Heart left ventricle (tissue), 16 donors: Measurements from ENCODE around the gene CEND1. TPM values are rescaled to one million over a fixed set of nuclear protein-coding genes. Genes with fewer than 3 reads are reported as not detected.

ENCODE experiments used
- ATAC-seq, 4 donors: fragments of 200-7000 bp; cut with Tn5 transposase; one replicate each; pipeline ENCODE4 v1.9.1; 2020 to 2022; ENCODE audit warnings: moderate library complexity in 4 of 4, mild to moderate bottlenecking in 3 of 4, moderate number of reproducible peaks in 1 of 4
- DNase-seq, 5 donors: peaks; one replicate each; pipeline ENCODE4 v3.0.0-alpha.2; 2020
- H3K27ac ChIP-seq, 12 donors: fragments of 200-600 bp; sonication (generic) in 4 of 12; one replicate each; pipeline versions ENCODE4 v1.5.0 to v1.8.0; 2016 to 2022; ENCODE audit warnings: mild to moderate bottlenecking in 2 of 12
- H3K27me3 ChIP-seq, 9 donors: fragments of 200-600 bp; sonication (generic) in 2 of 9; one replicate each; pipeline versions ENCODE4 v1.5.1 to v1.8.0; 2016 to 2022; ENCODE audit warnings: mild to moderate bottlenecking in 3 of 9
- H3K36me3 ChIP-seq, 9 donors: fragments of 200-600 bp; sonication (generic) in 2 of 9; one replicate each; pipeline versions ENCODE4 v1.5.0 to v1.8.0; 2018 to 2022; ENCODE audit warnings: mild to moderate bottlenecking in 2 of 9
- H3K4me1 ChIP-seq, 12 donors: fragments of 200-600 bp; sonication (generic) in 4 of 12; one replicate each; pipeline versions ENCODE4 v1.5.0 to v1.8.0; 2016 to 2022; ENCODE audit warnings: mild to moderate bottlenecking in 3 of 12
- H3K4me3 ChIP-seq, 12 donors: fragments of 200-600 bp; sonication (generic) in 4 of 12; one replicate each; pipeline versions ENCODE4 v1.5.0 to v1.8.0; 2017 to 2022; ENCODE audit warnings: mild to moderate bottlenecking in 9 of 12, moderate library complexity in 4 of 12
- H3K9me3 ChIP-seq, 12 donors: fragments of 200-600 bp; sonication (generic) in 4 of 12; one replicate each; pipeline versions ENCODE4 v1.5.0 to v1.8.0; 2016 to 2022; ENCODE audit warnings: mild to moderate bottlenecking in 1 of 12
- CTCF ChIP-seq, 12 donors: fragments of 200-600 bp; sonication (generic) in 4 of 12; IDR thresholded peaks; one replicate each; pipeline versions ENCODE4 v1.5.0 to v1.8.0; 2018 to 2022; ENCODE audit warnings: antibody characterized with exemption in 12 of 12, mild to moderate bottlenecking in 5 of 12
- POLR2A ChIP-seq, 2 donors: fragments of 450-650 bp; IDR thresholded peaks; one replicate each; pipeline ENCODE4 v1.6.1; 2017; ENCODE audit warnings: antibody characterized with exemption in 2 of 2, mild to moderate bottlenecking in 2 of 2, moderate library complexity in 2 of 2
- WGBS, 4 donors: extraction: QIAGEN DNeasy Blood & Tissue Kit in 2 of 4; methylation state at CpG; one replicate each; pipeline versions ENCODE4 v1.1.5 to v1.1.7; 2013 to 2018; 5-methylcytosine and 5-hydroxymethylcytosine counted together
- intact Hi-C, 10 donors: fragments of 100-400 bp; cut with DNase I; formaldehyde crosslinking; loops; one replicate each; pipeline versions ENCODE4 v1.11.1 to v1.14.2; 2022
- polyA plus RNA-seq, 2 donors: library from polyadenylated mRNA; stranded (reverse); fragments of 200-250 nt; gene quantifications; one replicate each; pipeline ENCODE4 v1.2.3, GENCODE V29; 2013
- total RNA-seq, 9 donors: library from RNA; depleted of rRNA in 2 of 9; stranded (reverse); fragments of >200 nt in 2 of 9; fragmentation: NEBNext Ultra II Directional in 3 of 9; extraction: Animal tissue kit (Norgen Biotek cat#: 25700) in 3 of 9; gene quantifications; one replicate each; pipeline versions ENCODE4 v1.1.0 to v1.2.4, GENCODE V29; 2016 to 2023
- donor health status: ischemic (EF 13 %, LVEDD 7.1; RV severe dilation, severe dysfunction).
- donor health status: healthy with polysubstance abuse.
- donor health status: DM: no; HTN: yes; CAD: no.
- donor health status: DM: no; HTN: no; CAD: no.
- donor health status: ischemic (EF 25% LVEDD 6.9; RV normal size, moderate dysfunction).
- donor health status: ischemic (EF 25% LVEDD 5.7; RV mildly dilated, moderate dysfunction).
- donor health status: healthy.
- donor health status: DM: yes; HTN: yes; CAD: no.
- donor health status: ischemic (EF 35%, LVEDD 5.7; RV mildly dilated, moderate dysfunction).
- donor health status: nonischemic (EF 11% LVEDD 7.7; RV severe dilation, severe dysfunction).
- donor health status: DM: yes; HTN: yes; CAD: no.
- donor health status: PGD.
- donor health status: ischemic (EF 29% LVEDD 5.4; RV normal size, mild dysfunction).
- donor health status: nonischemic (EF 23%, LVEDD 6.1; RV moderate dilation, normal function).

Gene CEND1
- total and polyA plus RNA-seq, 11 donors, result 0.25 to 1.1 (median 0.44) TPM; not detected in 2

- H3K4me1 ChIP-seq, result peaks cover 7 to 27% (median 23%) of the 10 kb centered on the region in 12 donors
- no peaks in the 10 kb centered on the region for H3K9me3 ChIP-seq
- H3K27me3 ChIP-seq, result no peaks in the 10 kb centered on the region
- H3K36me3 ChIP-seq, result peaks cover 0 to 39% (median 30%) of the 10 kb centered on the region in 9 donors
- ATAC-seq, result no peak
- H3K27ac ChIP-seq, result no peak overlapping the region
- DNase-seq, result no peak
- H3K4me3 ChIP-seq, result no peak overlapping the region
- intact Hi-C loops, result no loop called here
- WGBS, 4 donors, result 78 to 84% (median 82%) methylated on average over 11 of the region's 11 CpGs
- TF ChIP-seq POLR2A (IDR thresholded peaks at IDR 0.05) (no peak), CTCF (IDR thresholded peaks at IDR 0.05) (no peak)
Observed at GRCh38 chr11:816433-816779, 26.5 kb upstream of the CEND1 start.

GRCh38 chr11:815675-816432, 26.0 kb upstream of the CEND1 start:
- Histone ChIP-seq H3K36me3 (peaks cover 0 to 42% (median 32%) of the 10 kb centered on the region in 9 donors), H3K27me3 (no peaks in the 10 kb centered on the region), H3K4me3 (no peak overlapping the region), H3K27ac (no peak overlapping the region), H3K9me3 (no peaks in the 10 kb centered on the region), H3K4me1 (peaks cover 5 to 27% (median 23%) of the 10 kb centered on the region in 12 donors)
- intact Hi-C loops, result no loop called here
- DNase-seq (no peak), ATAC-seq (no peak)
- 86 to 92% (median 90%) methylated on average over 11 of the region's 11 CpGs for WGBS, 4 donors
- no peak for TF ChIP-seq CTCF (IDR thresholded peaks at IDR 0.05)
- no peak for TF ChIP-seq POLR2A (IDR thresholded peaks at IDR 0.05)

- no peak overlapping the region for H3K4me3 ChIP-seq
- H3K9me3 ChIP-seq, result no peaks in the 10 kb centered on the region
- peaks cover 3 to 42% (median 32%) of the 10 kb centered on the region in 9 donors for H3K36me3 ChIP-seq
- DNase-seq (no peak), ATAC-seq (no peak)
- intact Hi-C loops, result no loop called here
- TF ChIP-seq CTCF (IDR thresholded peaks at IDR 0.05) (no peak), POLR2A (IDR thresholded peaks at IDR 0.05) (no peak)
- no peaks in the 10 kb centered on the region for H3K27me3 ChIP-seq
- H3K4me1 ChIP-seq, result peaks cover 2 to 26% (median 20%) of the 10 kb centered on the region in 12 donors
- H3K27ac ChIP-seq, result no peak overlapping the region
- 77 to 86% (median 82%) methylated on average over 9 of the region's 9 CpGs for WGBS, 4 donors
Observed at GRCh38 chr11:813456-814096, 23.7 kb upstream of the CEND1 start.

GRCh38 chr11:813072-813455, 23.2 kb upstream of the CEND1 start:
- peaks cover 2 to 28% (median 24%) of the 10 kb centered on the region in 12 donors for H3K4me1 ChIP-seq
- H3K4me3 ChIP-seq, result no peak overlapping the region
- WGBS, 4 donors, result 91 to 93% (median 92%) methylated on average over 6 of the region's 6 CpGs
- intact Hi-C loops, result no loop called here
- no peaks in the 10 kb centered on the region for H3K9me3 ChIP-seq
- H3K27ac ChIP-seq, result no peak overlapping the region
- no peak for ATAC-seq
- TF ChIP-seq POLR2A (IDR thresholded peaks at IDR 0.05) (no peak), CTCF (IDR thresholded peaks at IDR 0.05) (no peak)
- no peak for DNase-seq
- H3K27me3 ChIP-seq, result no peaks in the 10 kb centered on the region
- peaks cover 3 to 42% (median 32%) of the 10 kb centered on the region in 9 donors for H3K36me3 ChIP-seq
